H9 (cell line): Measurements from ENCODE around the gene KRTAP12-3. TPM values are rescaled to one million over a fixed set of nuclear protein-coding genes. Genes with fewer than 3 reads are reported as not detected.

Experiments
- DNase-seq: peaks from one replicate; pipeline ENCODE4 v3.0.0-alpha.2; 2017
- H2AFZ ChIP-seq: one replicate; pipeline ENCODE4 v1.6.1; 2013; ENCODE audit warnings: mild to moderate bottlenecking, low read length, control low read depth, moderate library complexity
- H2AK5ac ChIP-seq: 2 replicates; pipeline ENCODE4 v1.6.1; 2013; ENCODE audit warnings: low read length, control low read depth, mixed read lengths; ENCODE audit not compliant: insufficient read length
- H2BK120ac ChIP-seq: one replicate; pipeline ENCODE4 v1.6.1; 2013; ENCODE audit warnings: low read depth, mild to moderate bottlenecking, low read length, control low read depth, inconsistent platforms; ENCODE audit not compliant: poor library complexity, severe bottlenecking
- H2BK12ac ChIP-seq: 2 replicates; pipeline ENCODE4 v1.6.1; 2013; ENCODE audit warnings: low read length, control low read depth, mixed read lengths, low read depth; ENCODE audit not compliant: insufficient read length
- H2BK15ac ChIP-seq: 2 replicates; pipeline ENCODE4 v1.6.1; 2013; ENCODE audit warnings: low read depth, low read length, control low read depth
- H2BK20ac ChIP-seq: one replicate; pipeline ENCODE4 v1.6.1; 2013; ENCODE audit warnings: low read depth, mild to moderate bottlenecking, low read length, control low read depth, inconsistent platforms; ENCODE audit not compliant: poor library complexity, severe bottlenecking
- H2BK5ac ChIP-seq: 2 replicates; pipeline ENCODE4 v1.6.1; 2013; ENCODE audit warnings: low read length, control low read depth, mixed read lengths; ENCODE audit not compliant: insufficient read length
- H3K14ac ChIP-seq: 2 replicates; pipeline ENCODE4 v1.6.1; 2013; ENCODE audit warnings: low read length, control low read depth; ENCODE audit not compliant: insufficient read depth
- H3K18ac ChIP-seq: 2 replicates; pipeline ENCODE4 v1.6.1; 2013; ENCODE audit warnings: low read depth, mild to moderate bottlenecking, mixed read lengths, low read length, control low read depth; ENCODE audit not compliant: insufficient read length
- H3K23ac ChIP-seq: 2 replicates; pipeline ENCODE4 v1.6.1; 2013; ENCODE audit warnings: low read length, control low read depth, mixed read lengths, low read depth; ENCODE audit not compliant: insufficient read length
- H3K23me2 ChIP-seq: 2 replicates; pipeline ENCODE4 v1.6.1; 2013; ENCODE audit warnings: low read depth, mild to moderate bottlenecking, mixed read lengths, low read length, control low read depth; ENCODE audit not compliant: insufficient read length, poor library complexity, severe bottlenecking
- H3K27ac ChIP-seq: 2 replicates; pipeline ENCODE4 v1.5.1; 2013; ENCODE audit warnings: low read length, control low read depth, mixed read lengths, low read depth; ENCODE audit not compliant: insufficient read length
- H3K27me3 ChIP-seq: 2 replicates; pipeline ENCODE4 v1.6.1; 2013; ENCODE audit warnings: low read length, control low read depth, inconsistent platforms; ENCODE audit not compliant: insufficient read depth
- H3K4ac ChIP-seq: 2 replicates; pipeline ENCODE4 v1.6.1; 2013; ENCODE audit warnings: low read depth, mild to moderate bottlenecking, control low read depth, inconsistent platforms, low read length, moderate library complexity
- H3K4me1 ChIP-seq: 2 replicates; pipeline ENCODE4 v1.6.1; 2013; ENCODE audit warnings: low read length, control low read depth, inconsistent platforms; ENCODE audit not compliant: insufficient read depth
- H3K4me2 ChIP-seq: 2 replicates; pipeline ENCODE4 v1.6.1; 2013; ENCODE audit warnings: low read length, control low read depth, mixed read lengths; ENCODE audit not compliant: insufficient read length, insufficient read depth
- H3K56ac ChIP-seq: 2 replicates; pipeline ENCODE4 v1.6.1; 2013; ENCODE audit warnings: low read depth, mild to moderate bottlenecking, mixed read lengths, low read length, control low read depth; ENCODE audit not compliant: insufficient read length
- H3K79me1 ChIP-seq: 2 replicates; pipeline ENCODE4 v1.6.1; 2013; ENCODE audit warnings: low read depth, mild to moderate bottlenecking, moderate library complexity, low read length, control low read depth, inconsistent platforms; ENCODE audit not compliant: insufficient read depth, poor library complexity, severe bottlenecking
- H3K79me2 ChIP-seq: 2 replicates; pipeline ENCODE4 v1.6.1; 2013; ENCODE audit warnings: low read length, control low read depth, inconsistent platforms; ENCODE audit not compliant: insufficient read depth
- H3K9ac ChIP-seq: 2 replicates; pipeline ENCODE4 v1.6.1; 2013; ENCODE audit warnings: low read length, control low read depth, mixed read lengths; ENCODE audit not compliant: insufficient read length; ENCODE audit errors: extremely low read depth
- H3K9me3 ChIP-seq: one replicate; pipeline ENCODE4 v1.6.1; 2013; ENCODE audit warnings: low read depth, low read length, inconsistent platforms; ENCODE audit not compliant: control insufficient read depth
- H3T11ph ChIP-seq: one replicate; pipeline ENCODE4 v1.6.1; 2013; ENCODE audit warnings: mild to moderate bottlenecking, low read length, control low read depth, inconsistent platforms
- H4K20me1 ChIP-seq: one replicate; pipeline ENCODE4 v1.6.1; 2013; ENCODE audit not compliant: control insufficient read depth, insufficient read length, insufficient read depth
- H4K5ac ChIP-seq: 2 replicates; pipeline ENCODE4 v1.6.1; 2013; ENCODE audit warnings: low read depth, mild to moderate bottlenecking, mixed read lengths, low read length, control low read depth; ENCODE audit not compliant: insufficient read length
- H4K8ac ChIP-seq: replicated peaks from 2 replicates; pipeline ENCODE4 v1.6.1; 2013; ENCODE audit warnings: low read length, control low read depth, mixed read lengths, low read depth; ENCODE audit not compliant: insufficient read length
- H4K91ac ChIP-seq: 2 replicates; pipeline ENCODE4 v1.6.1; 2013; ENCODE audit warnings: low read depth, mild to moderate bottlenecking, moderate library complexity, mixed read lengths, low read length, control low read depth; ENCODE audit not compliant: insufficient read length
- H3K27ac Mint-ChIP-seq, 3 experiments: 2 replicates in 2 of 3; 3 replicates in 1 of 3; pipeline ENCODE4 v1.8.0; 2020 to 2021; ENCODE audit warnings: mixed read lengths in 3 of 3, mild to moderate bottlenecking in 1 of 3, moderate library complexity in 1 of 3
- H3K27me3 Mint-ChIP-seq: 2 replicates; pipeline ENCODE4 v1.8.0; 2021; ENCODE audit warnings: low read depth, mild to moderate bottlenecking, moderate library complexity, mixed read lengths
- H3K36me3 Mint-ChIP-seq, 3 experiments: 2 replicates in 2 of 3; 3 replicates in 1 of 3; pipeline ENCODE4 v1.8.0; 2020 to 2021; ENCODE audit warnings: low read depth in 3 of 3, mixed read lengths in 3 of 3; ENCODE audit not compliant: insufficient read depth in 1 of 3
- H3K4me1 Mint-ChIP-seq, 2 experiments: 2 replicates each; pipeline ENCODE4 v1.8.0; 2020; ENCODE audit warnings: mixed read lengths in 2 of 2
- H3K4me3 Mint-ChIP-seq, 2 experiments: 2 replicates in 1 of 2; 3 replicates in 1 of 2; pipeline ENCODE4 v1.8.0; 2020 to 2021; ENCODE audit warnings: mild to moderate bottlenecking in 2 of 2, mixed read lengths in 2 of 2, moderate library complexity in 1 of 2
- H3K9me3 Mint-ChIP-seq, 2 experiments: 2 replicates in 1 of 2; 3 replicates in 1 of 2; pipeline ENCODE4 v1.8.0; 2020; ENCODE audit warnings: mild to moderate bottlenecking in 2 of 2, mixed read lengths in 2 of 2, moderate library complexity in 1 of 2
- CTCF ChIP-seq: fragments of 200-600 bp; sonication (generic); conservative IDR thresholded peaks from 3 replicates; pipeline ENCODE4 v1.8.0; 2021; ENCODE audit warnings: antibody characterized with exemption, mild to moderate bottlenecking
- WGBS: extraction: QIAGEN DNeasy Blood & Tissue Kit; methylation state at CpG from one replicate; pipeline ENCODE4 v1.1.7; 2013; ENCODE audit warnings: missing lambda C conversion rate, low lambda C conversion rate, mixed read lengths; ENCODE audit not compliant: insufficient read length; ENCODE audit errors: extremely low coverage; 5-methylcytosine and 5-hydroxymethylcytosine counted together
- total RNA-seq: library from RNA; stranded (reverse); gene quantifications from 2 replicates; pipeline ENCODE4 v1.2.1, GENCODE V29; 2021

The KRTAP12-3 gene
- total RNA-seq, 1 experiment from 2014 or later = not detected

- Histone ChIP-seq H3K27me3 (no peaks in the 10 kb centered on the region), H2AFZ (no peak overlapping the region), H3T11ph (no peak overlapping the region), H3K14ac (no peak overlapping the region), H4K5ac (no peak overlapping the region), H4K20me1 (no peaks in the 10 kb centered on the region), H2BK20ac (no peak overlapping the region), H3K56ac (no peak overlapping the region), H2BK12ac (no peak overlapping the region), H3K4ac (no peak overlapping the region), H2BK5ac (no peak overlapping the region), H3K4me2 (no peak overlapping the region), H3K79me1 (no peaks in the 10 kb centered on the region), H3K79me2 (no peaks in the 10 kb centered on the region), H3K23me2 (no peaks in the 10 kb centered on the region), H4K8ac (no peak overlapping the region), H4K91ac (no peak overlapping the region), H2AK5ac (no peak overlapping the region), H2BK120ac (no peak overlapping the region), H3K18ac (no peak overlapping the region), H3K23ac (no peak overlapping the region), H3K9me3 (no peaks in the 10 kb centered on the region), H3K9ac (no peak overlapping the region), H3K4me1 (no peaks in the 10 kb centered on the region), H2BK15ac (no peak overlapping the region), H3K27ac (no peak overlapping the region)
- WGBS = no CpG with 5 or more reads among the region's 3 CpGs
- no peak for TF ChIP-seq CTCF
- no peak overlapping the region for H3K27ac Mint-ChIP-seq
- no peak for DNase-seq
- H3K36me3 Mint-ChIP-seq = peaks cover 12 to 43% (median 17%) of the 10 kb centered on the region in 3 experiments
- peaks cover 38 to 51% of the 10 kb centered on the region in 2 experiments for H3K9me3 Mint-ChIP-seq
- peaks cover 4% of the 10 kb centered on the region; the same call in 1 of the 2 replicates for H3K27me3 Mint-ChIP-seq
- H3K4me1 Mint-ChIP-seq = no peaks in the 10 kb centered on the region; a peak in 1 of 4 replicates
- no peak overlapping the region for H3K4me3 Mint-ChIP-seq
These were observed 13.1 kb downstream of the KRTAP12-3 start for GRCh38 chr21:44670642-44671432.
